GM19328 (cell line): ENCODE data around the gene EPB41L2.
A peak's percentile ranks its signal among the peaks of the same experiment; 100 is the strongest.
"Not testable (repeated sequence)": the region's sequence is repeated elsewhere in the genome, so short reads cannot be mapped to it uniquely, and the experiment has no call there.

Experiments
- ATAC-seq: cut with Tn5 transposase; IDR thresholded peaks from one replicate; pipeline ENCODE4 v1.9.1; 2021; ENCODE audit warnings: mild to moderate bottlenecking, moderate library complexity; ENCODE audit not compliant: unreplicated experiment

Gene EPB41L2

DNA sequence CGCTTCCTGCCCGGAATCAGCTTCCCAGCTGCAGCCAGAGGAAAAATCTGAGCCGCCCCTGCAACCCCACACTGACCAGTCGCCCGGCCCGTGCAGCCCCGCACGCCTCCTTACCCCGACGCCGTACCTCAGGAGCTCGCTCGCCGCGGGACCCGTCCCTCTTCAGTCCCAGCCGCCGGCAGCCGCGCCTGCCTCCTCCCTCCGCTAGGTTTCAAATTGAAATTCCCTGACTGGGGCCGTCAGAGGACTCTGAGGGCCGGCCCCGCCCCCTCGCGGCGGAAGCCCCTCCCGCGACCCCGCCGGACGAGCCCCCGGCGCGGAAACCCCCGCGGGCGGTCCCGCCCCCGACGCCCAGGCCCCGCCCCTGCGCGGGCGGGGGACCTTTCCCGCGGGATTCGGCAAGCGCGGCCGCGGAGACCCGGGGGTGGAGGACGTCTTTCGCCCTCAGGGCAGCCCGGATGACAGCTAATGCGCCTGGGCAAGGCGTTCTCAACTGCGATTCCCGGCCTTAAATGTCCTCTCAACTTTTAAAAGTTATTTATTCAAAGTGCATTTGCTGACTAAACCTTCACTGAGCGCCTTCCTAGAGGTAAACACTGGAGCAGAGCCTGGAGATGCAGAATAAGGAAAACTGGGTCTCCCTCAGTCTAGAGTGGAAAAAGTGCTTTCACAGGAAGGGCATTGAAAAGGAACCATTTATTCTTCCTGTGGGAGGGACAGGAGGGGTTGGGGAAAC is at the start of gene EPB41L2:
TSS of gene EPB41L2 (minus strand) at position 218 of the 736 bp plus-strand sequence. CDS start 106,760 bp downstream, outside the sequence.
- peak; percentile 76 for ATAC-seq

GRCh38 chr6:131112249-131112648 is 49.2 kb upstream of the EPB41L2 start:
- no peak for ATAC-seq

DNA sequence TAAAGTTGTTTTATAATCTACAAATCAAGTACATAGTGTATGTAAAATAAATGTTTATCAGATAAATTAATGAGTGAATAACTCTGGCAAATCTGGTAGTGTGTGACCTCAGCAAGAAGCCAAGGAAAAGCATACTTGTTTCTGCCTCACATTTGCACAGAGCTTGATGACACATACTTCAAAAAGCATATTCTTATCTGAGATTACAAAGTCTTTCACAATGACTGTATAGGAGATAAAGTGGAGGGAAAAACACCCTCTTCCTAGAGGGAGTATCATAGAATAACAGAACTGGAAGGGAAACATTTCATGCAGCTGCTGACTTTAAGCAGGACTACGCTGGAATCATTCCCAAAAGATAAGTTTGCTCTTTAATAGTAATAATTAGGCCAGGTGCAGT is 44.1 kb upstream of the EPB41L2 start:
- ATAC-seq: no peak

DNA sequence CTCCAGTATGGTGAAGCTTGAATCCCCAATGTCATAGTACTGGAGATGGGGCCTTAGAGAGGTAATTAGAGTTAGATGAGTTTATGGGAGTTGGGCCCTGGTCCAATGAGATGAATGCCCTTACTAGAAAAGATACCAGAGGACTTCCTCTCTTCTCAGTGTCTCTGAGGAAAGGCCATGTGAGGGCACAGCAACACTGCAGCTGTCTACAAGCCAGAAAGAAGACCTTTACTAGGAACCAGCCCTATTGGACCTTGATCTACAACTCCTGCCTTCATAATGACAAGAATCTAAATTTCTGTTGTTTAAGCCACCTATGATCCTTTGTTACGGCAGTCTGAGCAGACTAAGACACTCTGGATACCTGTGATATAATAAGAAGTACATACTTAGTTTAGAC is 40.9 kb upstream of the EPB41L2 start:
- ATAC-seq: no peak

DNA sequence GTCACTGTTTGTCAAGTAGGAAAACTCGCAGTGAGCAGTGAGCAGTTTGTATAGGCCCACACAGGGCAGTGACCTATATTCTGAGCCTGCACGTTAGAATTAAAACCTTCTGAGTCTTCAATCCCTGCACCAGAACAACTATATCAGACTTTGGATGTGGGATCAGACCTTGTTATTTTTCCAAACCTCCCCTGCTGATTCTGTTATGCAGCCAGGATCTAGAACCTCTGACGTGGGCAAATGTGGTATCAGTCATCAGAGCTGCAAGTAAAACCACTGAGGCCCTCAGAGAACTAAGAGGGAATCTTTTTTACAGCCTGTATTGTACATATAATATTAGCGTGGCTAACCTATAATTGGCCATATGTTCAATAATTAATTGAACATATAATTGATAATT is 40.3 kb upstream of the EPB41L2 start:
- ATAC-seq: no peak

DNA sequence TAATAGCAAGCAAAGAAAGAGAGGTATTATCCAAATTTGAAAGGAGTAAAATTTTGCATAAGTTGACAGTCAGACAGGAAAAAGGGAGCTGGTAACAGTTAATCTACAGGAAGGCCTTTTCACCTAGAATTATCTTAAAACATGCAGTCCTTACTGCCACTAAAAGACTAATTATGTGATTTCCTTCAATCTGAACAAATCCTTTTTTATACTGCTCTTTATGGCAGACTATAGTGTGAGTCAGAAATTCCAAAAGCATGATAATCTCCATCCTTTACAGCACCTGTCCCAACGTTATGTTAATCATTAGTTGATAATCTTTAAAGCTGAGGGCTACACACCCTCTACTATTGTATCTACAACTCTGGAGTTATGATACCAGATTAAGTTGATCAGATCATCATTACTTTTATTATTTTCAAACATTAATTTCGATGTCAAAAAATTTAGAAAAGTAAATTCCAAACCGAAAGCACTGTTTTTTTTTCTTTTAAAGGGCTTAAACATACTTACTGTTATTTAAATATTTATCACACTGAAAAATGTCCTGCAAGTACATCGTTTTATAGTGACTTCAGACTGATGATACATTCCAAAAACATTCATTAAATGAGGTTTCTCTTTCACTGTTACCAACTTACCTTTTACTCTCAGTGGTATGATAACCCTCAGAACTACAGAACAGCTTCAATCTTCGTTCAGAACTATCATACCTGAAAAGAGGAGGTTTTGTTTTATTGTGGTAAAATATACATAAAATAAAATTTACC is 39.1 kb upstream of the EPB41L2 start:
- no peak for ATAC-seq

GRCh38 chr6:131096786-131097185 is 33.7 kb upstream of the EPB41L2 start:
- ATAC-seq: no peak

- no peak for ATAC-seq
Measured at GRCh38 chr6:131093334-131093733, 30.3 kb upstream of the EPB41L2 start.

GRCh38 chr6:131091944-131092343 is 28.9 kb upstream of the EPB41L2 start:
- not testable (repeated sequence) for ATAC-seq

- ATAC-seq: not testable (repeated sequence)
Measured at GRCh38 chr6:131090339-131090738, 27.3 kb upstream of the EPB41L2 start.

DNA sequence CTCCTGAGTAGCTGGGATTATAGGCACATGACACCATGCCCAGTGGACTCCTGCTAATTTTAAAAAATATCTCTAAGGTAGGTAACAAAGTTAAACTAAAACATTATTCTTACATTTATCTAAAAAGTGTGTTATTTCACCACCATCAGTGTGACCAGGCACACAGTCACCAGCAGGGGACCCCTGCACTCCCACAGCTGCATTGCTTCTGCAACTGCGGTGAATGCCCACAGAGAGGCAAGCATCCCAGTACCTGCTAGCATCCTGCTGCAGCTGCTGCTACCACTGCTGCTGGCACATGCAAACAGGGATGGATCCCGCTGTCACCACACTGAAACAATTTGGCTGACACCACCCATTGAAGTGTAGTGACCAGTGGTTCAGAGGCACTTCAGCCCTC is 21.9 kb upstream of the EPB41L2 start:
- ATAC-seq: no peak

- no peak for ATAC-seq
Measured at GRCh38 chr6:131083687-131084086, 20.6 kb upstream of the EPB41L2 start.

- ATAC-seq: no peak
Measured at GRCh38 chr6:131082335-131082734, 19.3 kb upstream of the EPB41L2 start.

DNA sequence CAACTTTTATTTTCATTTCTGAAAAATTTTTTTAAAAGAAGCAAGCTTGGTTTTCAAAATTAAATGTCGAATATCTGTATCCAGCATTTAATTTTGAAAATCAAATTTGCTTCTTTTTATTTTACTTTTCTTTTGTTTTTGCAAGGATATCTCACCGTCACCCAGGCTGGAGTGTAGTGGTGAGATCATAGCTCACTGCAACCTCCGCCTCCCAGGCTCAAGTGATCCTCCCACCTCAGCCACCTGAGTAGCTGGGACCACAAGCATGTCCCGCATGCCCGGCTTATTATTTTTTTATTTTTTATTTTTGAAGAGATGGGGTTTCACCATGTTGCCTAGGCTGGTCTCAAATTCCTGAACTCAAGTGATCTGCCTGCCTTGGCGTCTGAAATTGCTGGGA is 17.0 kb upstream of the EPB41L2 start:
- ATAC-seq: no peak

DNA sequence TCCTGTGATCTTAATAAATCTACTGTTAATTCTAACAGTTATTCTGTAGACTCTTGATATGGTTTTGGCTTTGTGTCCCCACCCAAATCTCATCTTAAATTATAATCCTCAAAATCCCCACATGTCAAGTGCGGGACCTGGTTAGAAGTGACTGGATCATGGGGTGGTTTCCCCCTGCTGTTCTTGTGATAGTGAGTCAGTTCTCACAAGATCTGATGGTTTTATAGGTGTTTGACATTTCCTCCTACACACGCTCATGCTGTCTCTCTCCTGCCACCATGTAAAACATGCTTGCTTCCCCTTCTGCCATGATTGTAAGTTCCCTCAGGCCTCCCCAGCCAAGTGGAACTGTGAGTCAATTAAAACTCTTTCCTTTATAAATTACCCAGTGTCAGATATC is 10.5 kb upstream of the EPB41L2 start:
- ATAC-seq: no peak

DNA sequence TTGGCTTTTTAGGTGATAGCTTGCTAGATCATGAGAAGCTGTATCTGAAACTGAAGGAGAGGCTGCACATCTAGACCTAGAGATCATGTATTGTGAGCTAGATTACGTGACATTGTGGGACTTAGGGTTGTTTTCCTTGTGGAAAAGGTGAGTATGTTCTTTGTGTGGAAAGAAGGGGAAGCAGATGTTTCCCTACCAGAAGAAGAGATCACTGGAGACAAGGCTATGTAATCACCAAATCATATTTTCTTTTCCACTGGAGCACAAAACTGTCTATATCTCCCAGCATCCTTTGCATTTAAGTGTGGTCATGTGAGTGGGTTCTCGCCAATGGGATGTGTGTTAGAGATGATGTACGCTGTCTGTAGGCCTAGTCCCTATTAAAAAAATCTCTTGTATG is 7.0 kb upstream of the EPB41L2 start:
- ATAC-seq: no peak

GRCh38 chr6:131068165-131068564 is 5.1 kb upstream of the EPB41L2 start:
- ATAC-seq: no peak

GRCh38 chr6:131067521-131067920 is 4.5 kb upstream of the EPB41L2 start:
- ATAC-seq: no peak

DNA sequence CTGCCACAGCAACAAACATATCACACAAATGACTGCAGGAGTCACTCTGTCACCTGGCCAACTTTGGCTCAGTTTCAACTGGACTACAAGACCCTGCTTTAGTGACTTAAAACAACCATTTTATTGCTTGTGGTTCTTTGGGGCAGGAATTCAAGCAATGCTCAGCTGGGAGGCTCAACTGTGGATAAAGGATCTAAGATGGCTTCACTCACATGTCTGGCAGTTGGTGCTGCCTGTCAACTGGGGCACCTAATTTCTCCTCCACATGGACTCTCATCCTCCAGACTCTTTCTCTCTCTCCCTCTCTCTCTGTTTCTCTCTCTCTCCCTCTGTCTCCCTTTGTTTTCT is 2.8 kb upstream of the EPB41L2 start:
- no peak for ATAC-seq

DNA sequence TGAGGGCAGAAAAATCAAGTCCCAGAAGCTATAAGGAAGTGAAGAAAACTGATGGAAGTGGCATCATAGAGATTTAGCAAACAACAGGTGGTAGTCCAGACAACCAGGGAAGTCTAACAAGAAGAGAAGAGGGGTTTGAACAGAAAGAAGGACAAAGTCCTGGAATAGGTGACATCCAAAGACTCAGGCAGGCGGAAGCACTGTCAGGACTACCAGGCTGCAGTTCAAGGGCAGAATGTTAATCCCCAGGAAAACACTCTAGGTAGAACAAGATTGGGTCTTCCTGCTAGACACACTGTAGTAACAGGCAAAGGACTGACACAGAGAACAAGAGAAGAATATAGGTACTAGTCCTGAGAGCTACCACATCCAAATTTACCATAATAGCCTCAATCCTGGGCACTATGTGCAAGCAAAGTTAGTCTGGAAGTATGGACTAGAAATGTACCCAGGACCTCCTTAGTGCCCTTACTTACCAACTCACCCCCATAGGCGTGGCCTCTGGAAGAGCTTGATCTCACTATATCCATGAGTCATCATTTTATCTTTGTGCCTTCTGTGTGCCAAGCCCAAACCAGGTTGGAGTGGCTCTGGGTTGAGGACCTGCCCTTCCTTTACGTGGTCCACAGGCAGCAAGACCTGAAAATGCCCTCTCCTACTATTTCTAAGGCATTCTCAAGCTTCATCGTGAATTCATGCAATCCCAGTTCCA is 2.2 kb upstream of the EPB41L2 start:
- no peak for ATAC-seq

DNA sequence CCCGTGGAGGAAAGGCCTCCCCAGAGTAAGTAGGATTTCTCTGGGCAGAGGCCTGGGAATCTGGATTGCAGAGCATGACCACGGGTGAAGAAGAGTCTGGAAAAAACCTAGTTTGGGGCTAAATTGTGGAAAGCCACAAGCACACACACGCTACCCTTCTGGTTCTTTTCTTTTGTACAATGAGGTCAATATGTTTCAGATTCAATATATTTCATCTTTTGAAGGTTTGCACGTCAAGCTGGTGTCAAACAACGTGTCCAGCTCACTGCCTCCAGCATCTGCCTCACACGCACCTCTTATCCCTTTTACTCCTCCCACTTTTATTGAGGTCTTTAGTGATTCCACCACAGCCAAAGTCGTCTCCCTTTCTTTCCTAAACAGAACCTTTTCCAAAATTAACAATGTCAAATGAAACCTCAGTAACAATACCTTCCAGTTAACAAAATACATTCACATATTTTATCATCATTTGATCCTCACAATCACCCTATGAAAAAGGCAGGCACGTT is 773 bp upstream of the EPB41L2 start:
- ATAC-seq: no peak
